HG02678 (cell line): ENCODE data around the gene NPTX1.
A peak's percentile ranks its signal among the peaks of the same experiment; 100 is the strongest.

ENCODE experiments used
- ATAC-seq: cut with Tn5 transposase; IDR thresholded peaks from one replicate; pipeline ENCODE4 v1.9.1; 2021; ENCODE audit warnings: mild to moderate bottlenecking, moderate library complexity; ENCODE audit not compliant: unreplicated experiment

NPTX1 gene

DNA sequence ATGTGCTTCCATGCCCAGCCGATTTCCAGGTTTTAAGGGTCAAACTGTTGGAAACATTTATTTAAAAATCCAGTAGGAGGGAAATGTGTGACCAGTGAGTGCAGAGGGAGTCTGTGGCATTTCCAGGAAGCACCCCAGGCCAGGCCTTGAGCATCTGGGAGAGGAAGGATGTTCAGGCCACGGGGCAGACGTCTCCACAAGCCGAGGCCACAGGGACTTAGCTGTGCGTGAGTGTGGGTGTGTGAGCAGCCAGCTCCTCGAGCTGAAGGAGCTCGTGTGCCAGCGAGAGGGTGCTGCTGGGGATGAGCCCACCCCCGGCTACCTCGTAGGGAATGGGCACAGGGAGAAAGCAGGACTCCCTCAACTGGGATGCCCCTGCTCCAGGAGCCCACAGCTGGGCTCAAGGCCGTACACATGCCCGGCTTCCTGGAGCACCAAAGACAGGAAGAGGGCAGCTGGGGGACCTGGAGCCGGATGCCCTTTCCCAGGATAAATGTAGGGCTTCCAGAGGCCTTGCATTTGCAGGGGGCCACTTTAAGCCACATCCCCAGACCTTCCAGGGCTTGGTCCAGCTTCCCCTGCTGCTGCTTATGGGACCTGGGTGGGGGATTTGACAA is 12.5 kb downstream of the NPTX1 start:
- ATAC-seq, result no peak

DNA sequence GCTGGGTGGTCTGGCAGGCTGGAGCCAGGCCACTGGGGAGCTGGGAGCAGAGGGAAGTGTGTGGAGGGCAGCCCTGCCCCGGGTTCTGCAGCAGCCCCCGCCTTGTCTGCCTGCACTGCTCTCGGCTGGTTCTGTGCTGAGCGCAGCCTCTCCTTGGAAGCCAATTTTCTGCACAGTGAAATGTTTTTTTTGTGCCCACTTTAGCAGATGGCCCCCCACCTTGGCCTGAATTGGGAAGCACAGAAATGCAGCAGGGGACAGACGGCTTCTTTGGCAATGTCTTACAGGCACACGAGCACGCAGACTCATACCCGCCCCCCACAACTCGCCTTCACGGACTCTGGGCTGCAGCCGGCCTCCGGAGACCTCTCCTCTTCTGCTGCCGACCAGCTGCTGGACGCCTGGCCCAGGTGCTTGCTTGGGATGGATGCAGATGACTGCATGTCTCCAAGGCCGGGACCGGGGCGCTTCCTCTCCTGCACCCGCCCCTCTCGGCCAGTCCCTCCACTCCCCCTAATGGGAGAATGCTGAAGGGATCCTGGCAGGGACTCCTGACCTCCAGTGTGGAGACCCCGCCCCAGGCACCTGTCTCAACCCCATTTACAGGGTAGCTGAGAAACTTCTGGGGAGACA is 14.8 kb downstream of the NPTX1 start:
- ATAC-seq, result no peak

DNA sequence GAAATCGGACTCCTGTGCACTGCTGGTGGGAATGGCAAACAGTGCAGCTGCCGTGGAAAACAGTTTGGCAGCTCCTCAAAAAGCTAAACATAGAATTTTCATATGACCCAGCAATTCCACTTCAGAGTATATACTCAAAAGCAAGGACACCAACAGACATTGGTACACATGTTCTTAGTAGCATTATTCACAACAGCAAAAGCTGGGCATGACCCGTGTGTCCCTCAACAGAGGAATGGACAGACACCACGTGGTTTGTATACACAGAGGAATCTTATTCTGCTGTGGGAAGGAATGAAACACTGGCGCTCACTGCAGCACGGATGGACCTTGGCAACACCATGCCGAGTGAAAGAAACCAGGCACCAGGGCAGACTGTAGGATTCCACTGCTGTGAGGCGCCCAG is 16.0 kb downstream of the NPTX1 start:
- no peak for ATAC-seq

DNA sequence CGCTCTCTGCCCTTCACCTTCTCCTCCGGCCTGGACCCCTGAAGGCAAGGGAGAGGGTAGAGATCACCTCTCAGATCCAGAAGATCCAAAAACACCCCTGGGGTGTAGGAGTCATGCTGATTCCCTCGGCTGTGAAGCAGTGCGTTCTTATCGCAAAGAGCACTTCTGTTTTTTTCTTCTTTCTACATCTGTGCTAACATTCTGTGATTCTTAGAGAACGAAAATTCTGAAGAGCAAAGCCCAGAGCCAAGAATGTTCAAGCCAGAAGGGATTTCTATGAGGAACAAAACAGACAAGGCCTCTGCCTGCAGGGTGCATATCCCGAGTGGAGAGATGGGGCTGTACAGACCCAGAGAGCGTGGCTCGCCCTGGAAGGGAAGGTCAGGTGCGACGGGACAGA is 17.2 kb downstream of the NPTX1 start:
- ATAC-seq, result no peak

DNA sequence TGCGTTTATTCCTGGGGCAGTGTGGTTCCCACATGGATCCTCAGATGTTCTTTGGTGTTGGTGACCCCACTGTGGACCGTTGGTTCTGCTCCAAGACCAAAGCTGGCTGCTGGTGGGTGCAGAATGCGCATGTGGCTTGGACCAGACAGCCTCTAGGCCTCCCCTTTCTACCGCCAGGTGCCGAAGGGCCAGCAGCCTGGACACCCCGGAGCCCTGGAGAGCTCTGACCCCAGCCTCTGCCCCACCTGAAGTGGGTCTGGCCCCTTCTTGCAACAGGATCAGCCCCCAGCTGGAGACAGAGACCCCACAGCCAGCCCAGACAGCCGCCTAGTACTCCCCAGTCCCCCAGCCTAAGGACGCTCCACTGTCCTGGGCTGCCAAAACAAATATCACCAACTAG is 18.4 kb downstream of the NPTX1 start:
- ATAC-seq, result no peak

DNA sequence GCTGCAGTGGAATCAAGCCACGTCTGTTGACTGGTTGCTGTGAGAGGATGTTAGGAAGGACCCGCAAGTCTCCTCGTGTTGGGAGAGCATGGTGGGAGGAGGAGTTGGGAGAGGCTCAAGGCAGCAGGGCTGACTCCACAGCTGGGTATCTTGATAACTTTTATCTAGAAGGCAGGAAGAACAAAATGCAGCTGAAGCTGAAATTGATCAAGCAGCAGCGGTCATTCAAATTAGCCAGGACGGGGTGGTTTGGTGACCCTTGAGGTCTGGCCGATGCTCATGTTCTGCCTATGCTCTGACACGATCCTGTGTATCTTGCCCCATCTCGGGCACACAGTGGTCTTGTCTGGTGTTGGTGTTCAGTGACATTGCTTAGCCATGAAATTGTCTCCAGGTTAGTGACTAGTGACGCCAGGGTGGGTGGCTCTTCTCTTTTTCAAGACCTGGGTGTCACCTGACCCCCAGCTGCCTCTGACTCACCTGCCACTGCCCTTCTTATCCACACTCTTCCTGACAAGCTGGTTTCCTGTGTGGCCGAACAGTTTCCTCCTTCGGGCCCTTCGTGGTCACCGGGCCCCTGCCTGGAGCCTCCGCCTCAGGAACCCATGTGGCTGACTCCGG is 19.1 kb downstream of the NPTX1 start:
- ATAC-seq, result no peak

DNA sequence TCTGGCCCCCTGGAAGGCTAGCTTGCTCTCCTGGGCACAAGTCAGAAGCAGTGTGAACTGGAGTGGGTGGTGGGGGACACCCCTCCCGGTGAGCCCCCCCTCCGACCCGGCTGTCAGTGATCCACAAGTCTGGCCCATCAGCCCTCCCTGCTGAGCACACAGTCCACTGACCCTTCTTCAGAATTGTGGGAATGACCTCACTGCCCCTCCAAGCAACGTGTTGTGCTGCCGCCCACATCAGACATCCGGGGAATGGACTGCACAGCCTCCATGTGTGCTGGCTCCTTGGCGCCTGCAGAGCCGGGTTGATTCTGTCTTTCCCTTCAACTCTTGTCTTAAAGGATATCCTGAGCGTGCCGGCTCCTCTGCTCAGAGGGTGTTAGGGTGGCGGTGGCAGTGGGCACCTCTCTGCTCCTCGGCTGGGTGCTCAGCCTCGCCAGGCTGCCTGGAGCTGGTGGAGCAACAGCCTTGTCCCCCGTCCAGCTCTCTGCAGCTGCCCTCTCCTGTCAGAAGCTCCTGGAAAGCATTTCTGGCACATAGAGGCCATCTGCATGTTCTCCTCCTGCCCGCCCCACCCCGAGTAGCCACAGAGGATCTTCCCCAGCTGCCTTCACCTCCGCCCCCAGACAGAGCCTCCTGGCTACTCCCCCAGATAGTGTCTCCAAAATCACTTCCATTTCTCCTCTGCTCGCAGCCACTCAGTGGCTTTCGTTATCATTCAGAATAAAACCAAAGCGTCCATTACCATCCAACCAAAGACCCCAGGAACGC is 19.8 kb downstream of the NPTX1 start:
- ATAC-seq, result no peak

DNA sequence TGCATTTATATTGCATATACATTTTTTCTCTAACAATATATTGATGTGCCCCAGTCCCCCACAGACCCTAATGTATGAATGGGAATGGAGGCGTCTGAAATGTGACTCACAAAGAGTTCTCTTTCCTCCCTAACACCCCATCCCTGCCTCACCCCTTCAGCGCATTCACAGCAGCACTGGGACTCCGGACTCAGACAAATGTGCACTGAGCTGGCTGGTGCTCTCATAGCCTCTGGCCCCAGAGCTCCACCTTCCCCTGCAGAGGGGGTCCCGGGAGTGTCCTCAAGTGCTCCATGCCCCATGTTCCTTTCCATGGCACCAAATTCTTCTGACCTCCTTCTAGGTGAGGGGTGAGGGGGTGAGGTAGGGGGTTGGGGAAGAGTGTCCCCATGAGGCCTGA is 20.6 kb downstream of the NPTX1 start:
- no peak for ATAC-seq

DNA sequence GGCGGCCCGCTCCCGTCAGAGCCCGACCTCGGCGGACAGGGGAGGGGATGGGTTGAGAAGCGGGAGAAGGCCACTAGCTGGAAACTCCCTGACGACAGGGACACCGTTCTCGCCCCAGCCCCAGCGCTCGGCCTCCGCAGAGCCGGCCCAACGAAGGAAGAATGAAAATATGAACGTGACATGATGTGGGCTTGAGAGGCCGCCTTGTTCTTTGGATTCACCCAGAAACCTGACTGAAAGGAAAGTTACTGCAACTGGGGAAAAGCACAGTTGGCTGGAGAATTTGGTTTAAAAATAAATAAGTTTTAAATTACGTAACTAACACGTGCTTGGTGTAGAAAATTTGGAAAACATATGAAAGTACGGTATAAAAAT is 21.1 kb downstream of the NPTX1 start:
- no peak for ATAC-seq

DNA sequence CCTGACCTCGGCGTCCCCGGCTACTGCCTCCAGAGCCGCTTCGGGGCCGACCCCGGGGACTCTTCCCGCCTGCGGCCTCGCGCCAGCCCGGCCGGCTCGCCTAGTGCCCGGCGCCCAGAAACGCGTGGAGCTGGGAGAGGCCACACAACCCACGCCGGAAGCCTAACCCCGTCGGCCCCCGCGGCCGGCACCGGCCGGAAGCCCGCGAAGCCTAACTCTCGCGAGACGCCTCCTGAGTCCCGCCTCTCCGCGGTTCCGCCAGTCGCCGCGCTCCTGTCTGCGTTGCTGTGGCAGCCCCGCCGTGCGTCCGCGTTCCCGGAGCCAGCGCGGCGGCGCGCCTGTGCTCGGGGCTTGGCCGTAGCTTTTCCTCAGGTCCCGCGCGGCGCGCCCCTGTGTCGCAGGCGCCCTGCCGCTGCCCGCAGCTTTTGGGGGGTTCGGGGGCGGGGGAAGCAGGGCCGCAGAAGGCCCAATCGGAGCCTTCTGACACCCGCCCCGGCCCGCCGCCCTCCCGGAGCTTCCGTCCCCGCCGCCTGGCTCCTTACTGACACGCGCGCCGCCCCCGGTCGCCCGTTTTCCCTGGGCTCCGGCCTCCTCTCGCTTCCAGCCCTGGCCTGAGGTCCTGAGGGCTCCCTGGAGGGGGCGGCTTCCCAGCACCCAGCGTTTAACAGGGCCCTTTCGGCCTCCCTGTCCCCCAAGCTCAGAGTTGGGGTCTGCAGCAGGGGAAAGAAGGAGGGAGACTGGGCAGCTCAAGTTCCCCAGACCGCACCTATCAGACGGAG is 21.7 kb downstream of the NPTX1 start:
- ATAC-seq, result peak; percentile 91

DNA sequence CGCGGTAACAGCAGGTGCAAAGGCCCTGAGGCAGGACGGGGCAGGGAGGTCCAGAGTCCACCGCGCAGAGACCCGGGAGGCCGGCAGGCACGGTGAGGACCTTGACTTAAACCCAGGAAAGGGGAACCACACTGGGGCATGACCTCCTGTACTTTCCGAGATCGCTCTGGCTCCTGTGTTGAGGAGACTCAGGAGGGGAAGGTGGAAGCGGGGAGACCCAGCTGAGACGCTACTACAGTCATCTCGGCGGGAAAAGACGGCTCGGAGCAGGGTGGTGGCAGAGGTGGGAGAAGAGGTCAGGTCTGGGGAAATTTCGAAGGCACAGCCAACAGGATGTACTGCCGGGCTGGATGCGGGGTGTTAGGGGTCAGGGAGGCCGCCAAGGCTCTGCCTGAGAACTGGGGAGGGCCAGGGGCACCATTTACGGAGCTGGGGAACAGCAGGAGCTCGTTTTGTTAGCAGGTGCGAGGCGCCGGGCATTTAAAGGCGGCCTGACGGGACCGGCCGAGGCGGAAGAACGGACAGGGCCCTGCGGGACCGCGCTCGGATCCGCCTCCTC is 22.3 kb downstream of the NPTX1 start:
- ATAC-seq, result no peak

DNA sequence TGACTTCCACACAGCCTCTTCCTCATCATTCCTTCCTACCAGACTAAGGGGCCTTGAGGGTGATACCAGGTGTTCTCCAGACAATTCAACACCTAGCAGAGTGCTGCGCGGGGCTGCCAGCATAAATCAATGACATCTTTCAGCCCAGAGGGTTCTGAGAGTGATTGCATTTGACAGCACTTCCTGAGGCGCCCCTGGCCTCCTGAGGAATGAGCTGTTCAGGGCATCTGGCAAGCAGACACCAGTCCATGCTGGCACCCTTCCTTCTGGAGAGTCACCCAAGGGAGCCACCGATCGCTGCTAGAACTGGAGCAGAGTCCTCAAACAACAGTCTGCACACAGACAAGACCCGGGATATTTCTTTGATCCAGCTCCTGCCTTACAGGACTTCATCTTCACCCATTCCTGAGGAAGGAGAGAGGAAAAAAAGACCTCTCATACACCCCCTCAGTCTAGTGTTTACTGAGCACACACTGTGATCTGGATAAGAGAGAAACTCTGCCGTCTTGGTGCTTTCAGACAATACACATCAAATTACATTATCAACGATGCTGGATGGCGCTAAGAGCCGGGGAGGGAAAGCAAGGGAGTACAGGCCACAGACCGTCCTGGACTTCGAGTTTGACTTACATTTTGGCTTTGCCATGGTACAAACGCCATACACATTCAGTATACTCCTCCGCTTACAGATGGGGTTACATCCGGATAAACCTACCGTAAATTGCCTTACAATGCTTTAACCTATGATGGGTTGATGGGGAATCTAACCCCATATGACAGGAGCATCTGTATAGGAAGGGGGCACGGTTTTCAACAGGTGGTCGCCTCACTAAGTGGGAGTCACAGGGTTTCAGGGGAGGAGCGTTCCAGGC is 23.0 kb downstream of the NPTX1 start:
- ATAC-seq, result no peak

DNA sequence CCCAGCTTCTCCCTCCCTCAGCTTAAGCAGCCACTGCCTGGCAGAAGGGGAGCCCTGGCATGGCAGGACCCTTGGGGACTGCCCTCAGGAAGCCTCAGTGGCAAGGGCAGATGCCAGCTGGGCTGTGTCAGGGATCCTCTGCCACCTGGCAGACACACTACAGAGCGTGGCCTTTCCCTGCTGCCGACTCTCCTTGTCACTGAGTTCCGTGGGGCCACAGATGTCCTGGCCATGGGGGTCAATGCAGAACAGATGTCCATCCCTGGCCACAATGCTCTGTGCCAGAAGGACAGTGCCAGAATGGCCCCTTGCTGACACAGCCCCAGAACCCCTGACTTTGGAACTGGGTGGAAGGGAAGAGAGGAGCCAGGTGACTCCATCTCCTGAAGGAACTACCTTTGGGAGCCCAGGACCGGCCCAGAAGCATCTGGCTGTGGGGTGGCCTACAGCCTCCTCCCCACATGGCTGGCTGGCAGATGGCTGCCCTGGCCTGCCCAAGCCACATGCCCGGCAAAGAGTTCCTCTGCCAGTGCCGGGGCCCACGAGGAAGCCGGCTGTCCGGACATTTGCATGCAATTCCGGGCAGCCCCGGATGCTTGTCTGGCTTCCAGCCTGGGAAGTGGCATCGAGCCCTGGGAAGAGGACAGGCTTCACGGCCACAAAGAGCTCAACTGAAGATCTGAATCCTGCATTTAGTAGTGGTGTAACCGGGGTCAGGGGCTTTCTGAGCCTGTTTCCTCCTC is 24.1 kb downstream of the NPTX1 start:
- no peak for ATAC-seq

DNA sequence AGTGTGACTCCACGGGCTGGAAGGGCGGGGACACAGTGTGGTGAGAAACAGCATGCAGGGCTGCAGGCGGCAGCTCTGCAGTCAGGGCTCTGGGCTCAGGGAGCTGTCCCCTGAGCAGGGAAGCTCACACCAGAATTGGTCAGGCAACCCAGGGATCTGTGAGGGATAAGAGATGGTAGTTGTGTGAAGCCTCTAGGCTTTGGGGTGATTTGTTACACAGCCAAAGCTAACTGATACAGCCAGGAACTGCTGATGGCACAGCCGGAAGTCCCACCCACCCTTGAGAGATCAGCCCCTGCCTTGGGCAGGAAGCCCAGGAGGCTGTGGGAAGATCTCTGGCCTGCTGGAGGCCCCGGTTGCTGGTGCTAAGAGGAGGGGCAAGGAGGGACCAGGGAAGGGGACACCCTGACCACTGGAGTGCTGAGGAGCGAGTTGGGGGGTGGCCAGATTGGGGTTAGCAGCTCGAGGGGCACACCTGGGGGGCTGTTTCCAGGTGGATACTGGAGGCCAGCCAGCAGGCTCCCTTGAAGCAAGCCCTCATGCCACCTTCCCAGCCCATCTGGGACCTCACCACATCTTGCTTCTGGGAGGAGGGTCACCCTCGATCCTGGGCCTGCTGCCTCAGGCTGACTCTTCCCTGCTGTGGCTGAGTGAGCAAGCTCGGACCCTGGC is 25.2 kb downstream of the NPTX1 start:
- no peak for ATAC-seq

DNA sequence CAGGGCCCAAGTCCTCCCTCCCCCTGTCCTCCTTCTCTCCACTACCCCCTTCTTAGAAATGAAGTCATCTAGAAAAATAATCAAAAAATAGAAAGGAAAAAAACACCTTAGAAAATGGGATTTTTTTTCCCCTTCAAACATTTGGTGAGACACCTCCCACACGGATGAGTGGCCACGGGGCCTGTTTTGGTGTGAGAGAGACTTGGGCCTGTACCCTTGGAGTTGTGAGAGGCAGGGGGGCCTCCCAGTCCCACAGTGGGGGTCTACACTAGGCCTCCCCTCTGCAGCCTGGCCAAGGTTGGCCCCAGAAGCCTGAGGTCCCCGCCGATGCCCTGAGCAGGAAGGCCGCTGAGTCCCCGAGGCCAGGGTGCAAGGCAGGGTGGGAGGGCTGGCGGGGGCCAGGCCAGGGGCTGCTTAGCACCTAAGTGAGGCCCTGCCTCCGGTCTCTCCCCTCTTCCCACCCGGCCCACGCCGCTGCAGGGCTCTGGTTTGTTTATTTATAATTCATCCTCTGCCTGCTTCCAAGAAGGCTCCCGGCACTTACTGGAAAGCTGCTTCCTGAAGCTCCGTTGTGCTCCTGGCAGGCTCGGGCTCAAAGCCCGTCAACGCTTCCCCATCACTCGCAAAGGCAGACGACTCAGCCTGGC is 26.4 kb downstream of the NPTX1 start:
- no peak for ATAC-seq

DNA sequence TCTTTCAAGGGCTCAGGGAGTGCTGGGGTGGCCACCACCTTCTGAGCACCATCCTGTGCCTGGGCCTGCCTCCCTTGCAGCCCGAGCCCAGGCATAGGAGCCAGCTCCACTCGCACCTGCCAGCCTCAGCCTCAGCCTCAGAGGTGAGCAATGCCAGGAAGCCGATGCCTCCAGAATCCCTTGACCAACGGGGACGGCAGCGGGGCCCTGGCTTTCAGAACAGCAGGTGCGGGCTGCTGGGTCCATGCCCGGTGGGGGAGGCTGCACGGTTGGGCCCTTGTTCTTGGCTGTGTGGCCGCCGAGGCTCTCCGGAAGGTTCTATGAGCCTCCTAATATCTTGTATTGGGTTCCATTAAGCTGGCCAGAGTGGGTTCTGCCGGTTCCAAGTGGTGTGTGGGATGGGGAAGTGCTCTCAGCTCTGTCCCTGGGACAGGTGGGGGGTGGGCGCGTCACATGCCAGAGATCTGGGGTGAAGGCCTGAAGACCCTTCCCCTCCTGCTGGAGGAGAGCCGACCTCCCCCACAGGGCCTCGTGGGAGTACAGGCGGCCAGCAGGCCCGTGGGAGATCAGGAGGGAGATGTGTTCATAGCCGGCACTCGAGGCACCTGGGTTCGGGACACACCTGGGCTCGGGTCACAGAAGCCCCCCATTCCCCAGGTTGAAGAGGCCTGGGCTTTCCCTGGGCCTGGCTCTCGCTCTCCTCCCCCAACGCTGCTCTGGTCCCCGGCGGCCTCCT is 27.0 kb downstream of the NPTX1 start:
- ATAC-seq, result no peak

DNA sequence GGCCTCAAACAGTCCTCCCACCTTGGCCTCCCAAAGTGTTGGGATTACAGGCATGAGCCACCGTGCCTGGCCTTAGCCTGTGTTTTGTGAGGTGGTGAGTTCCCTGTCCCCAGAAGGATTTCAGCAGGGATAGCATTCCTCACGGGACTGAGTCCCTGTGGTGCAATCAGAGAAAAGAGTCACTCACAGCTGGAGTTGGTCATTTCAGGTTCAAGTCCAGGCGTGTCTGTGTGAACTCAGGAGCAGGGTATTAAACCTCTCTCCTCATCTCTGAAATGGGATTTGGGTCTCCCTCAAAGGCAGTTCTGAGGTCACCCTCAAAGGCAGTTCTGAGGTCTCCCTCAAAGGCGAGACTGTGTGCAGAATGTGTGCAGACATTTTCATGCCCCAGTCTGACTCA is 28.6 kb downstream of the NPTX1 start:
- no peak for ATAC-seq
